ENCODE data around the gene COL17A1. TPM values are rescaled to one million over a fixed set of nuclear protein-coding genes. Genes with fewer than 3 reads are reported as not detected.

The COL17A1 gene
- total and polyA plus RNA-seq, 8 donors: 0.18 to 1.5 (median 0.70) TPM; not detected in 4

- Histone ChIP-seq H3K4me3 (no peak overlapping the region), H3K36me3 (no peaks in the 10 kb centered on the region), H3K27me3 (no peaks in the 10 kb centered on the region), H3K9me3 (no peaks in the 10 kb centered on the region), H3K4me1 (no peaks in the 10 kb centered on the region), H3K27ac (no peak overlapping the region)
- WGBS, 2 donors: 79 to 82% methylated on average over 3 of the region's 3 CpGs
- DNase-seq (no peak), FAIRE-seq (no peak), ATAC-seq (no peak)
- no peak for TF ChIP-seq CTCF (IDR thresholded peaks at IDR 0.05)
- intact Hi-C loops (cut with DNase I): no loop called here
Measured at GRCh38 chr10:104099269-104099668, 13.6 kb upstream of the COL17A1 start.

- no peak for TF ChIP-seq CTCF (IDR thresholded peaks at IDR 0.05)
- Histone ChIP-seq H3K27ac (no peak overlapping the region), H3K4me3 (no peak overlapping the region), H3K9me3 (no peaks in the 10 kb centered on the region), H3K4me1 (no peaks in the 10 kb centered on the region), H3K27me3 (no peaks in the 10 kb centered on the region), H3K36me3 (no peaks in the 10 kb centered on the region)
- DNase-seq (no peak), FAIRE-seq (no peak), ATAC-seq (no peak)
- intact Hi-C loops (cut with DNase I): no loop called here
- WGBS, 2 donors: 84 to 91% methylated on average over 4 of the region's 4 CpGs
Measured at GRCh38 chr10:104098358-104098925, 12.8 kb upstream of the COL17A1 start.

- Histone ChIP-seq H3K27me3 (no peaks in the 10 kb centered on the region), H3K9me3 (no peaks in the 10 kb centered on the region), H3K36me3 (no peaks in the 10 kb centered on the region), H3K27ac (no peak overlapping the region), H3K4me3 (no peak overlapping the region), H3K4me1 (no peaks in the 10 kb centered on the region)
- WGBS, 2 donors: 80 to 95% methylated on average over 2 of the region's 2 CpGs
- no peak for ATAC-seq
- intact Hi-C loops (cut with DNase I): no loop called here
- no peak for DNase-seq
- no peak for TF ChIP-seq CTCF (IDR thresholded peaks at IDR 0.05)
- no peak for FAIRE-seq
Measured at GRCh38 chr10:104096692-104097091, 11.0 kb upstream of the COL17A1 start.

GRCh38 chr10:104092749-104093148 lies 7.1 kb upstream of the COL17A1 start:
- no peak for DNase-seq
- Histone ChIP-seq H3K27me3 (no peaks in the 10 kb centered on the region), H3K9me3 (no peaks in the 10 kb centered on the region), H3K36me3 (no peaks in the 10 kb centered on the region), H3K4me3 (no peak overlapping the region), H3K4me1 (no peaks in the 10 kb centered on the region), H3K27ac (no peak overlapping the region)
- no peak for ATAC-seq
- FAIRE-seq: no peak
- intact Hi-C loops (cut with DNase I): no loop called here
- no peak for TF ChIP-seq CTCF (IDR thresholded peaks at IDR 0.05)

- intact Hi-C loops (cut with DNase I): no loop called here
- Histone ChIP-seq H3K36me3 (no peaks in the 10 kb centered on the region), H3K27ac (no peak overlapping the region), H3K27me3 (no peaks in the 10 kb centered on the region), H3K9me3 (no peaks in the 10 kb centered on the region), H3K4me1 (no peaks in the 10 kb centered on the region), H3K4me3 (no peak overlapping the region)
- DNase-seq: no peak
- ATAC-seq: no peak
- WGBS, 2 donors: 71 to 75% methylated on average over 2 of the region's 2 CpGs
- FAIRE-seq: no peak
- TF ChIP-seq CTCF (IDR thresholded peaks at IDR 0.05): no peak
Measured at GRCh38 chr10:104090611-104091010, 4.9 kb upstream of the COL17A1 start.

Measured in pancreas (tissue), 10 donors.